ENCODE results near the gene SCN9A.

The SCN9A gene

DNA sequence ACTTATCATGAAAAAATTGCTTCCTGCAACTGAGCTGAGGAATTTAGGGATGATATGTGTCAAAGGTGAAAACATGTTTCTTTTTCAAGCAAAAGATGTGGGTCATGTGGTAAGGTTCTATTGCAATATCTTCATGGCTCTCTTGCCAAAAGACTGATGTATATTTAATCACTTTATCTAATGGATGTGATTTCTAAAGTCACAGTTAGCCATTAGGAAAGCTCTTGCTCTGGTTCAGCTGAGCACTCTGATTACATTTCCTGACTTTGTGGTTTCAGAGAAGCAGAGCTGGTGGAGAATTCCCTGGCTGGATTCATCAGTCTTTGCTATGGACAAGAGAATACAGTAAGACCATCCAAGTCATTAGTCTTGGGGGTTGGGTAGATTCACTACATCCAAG is 24.4 kb downstream of the SCN9A start:
- TF ChIP-seq, protein P1, sequence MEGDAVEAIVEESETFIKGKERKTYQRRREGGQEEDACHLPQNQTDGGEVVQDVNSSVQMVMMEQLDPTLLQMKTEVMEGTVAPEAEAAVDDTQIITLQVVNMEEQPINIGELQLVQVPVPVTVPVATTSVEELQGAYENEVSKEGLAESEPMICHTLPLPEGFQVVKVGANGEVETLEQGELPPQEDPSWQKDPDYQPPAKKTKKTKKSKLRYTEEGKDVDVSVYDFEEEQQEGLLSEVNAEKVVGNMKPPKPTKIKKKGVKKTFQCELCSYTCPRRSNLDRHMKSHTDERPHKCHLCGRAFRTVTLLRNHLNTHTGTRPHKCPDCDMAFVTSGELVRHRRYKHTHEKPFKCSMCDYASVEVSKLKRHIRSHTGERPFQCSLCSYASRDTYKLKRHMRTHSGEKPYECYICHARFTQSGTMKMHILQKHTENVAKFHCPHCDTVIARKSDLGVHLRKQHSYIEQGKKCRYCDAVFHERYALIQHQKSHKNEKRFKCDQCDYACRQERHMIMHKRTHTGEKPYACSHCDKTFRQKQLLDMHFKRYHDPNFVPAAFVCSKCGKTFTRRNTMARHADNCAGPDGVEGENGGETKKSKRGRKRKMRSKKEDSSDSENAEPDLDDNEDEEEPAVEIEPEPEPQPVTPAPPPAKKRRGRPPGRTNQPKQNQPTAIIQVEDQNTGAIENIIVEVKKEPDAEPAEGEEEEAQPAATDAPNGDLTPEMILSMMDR (IDR thresholded peaks at IDR 0.05; ENCODE audit: insufficient read depth, low read depth, low read length, missing control alignments) = no peak
- H3K4me3 ChIP-seq (ENCODE audit: low read length) = no peak overlapping the region
- no peak for DNase-seq (ENCODE audit: low read depth)

DNA sequence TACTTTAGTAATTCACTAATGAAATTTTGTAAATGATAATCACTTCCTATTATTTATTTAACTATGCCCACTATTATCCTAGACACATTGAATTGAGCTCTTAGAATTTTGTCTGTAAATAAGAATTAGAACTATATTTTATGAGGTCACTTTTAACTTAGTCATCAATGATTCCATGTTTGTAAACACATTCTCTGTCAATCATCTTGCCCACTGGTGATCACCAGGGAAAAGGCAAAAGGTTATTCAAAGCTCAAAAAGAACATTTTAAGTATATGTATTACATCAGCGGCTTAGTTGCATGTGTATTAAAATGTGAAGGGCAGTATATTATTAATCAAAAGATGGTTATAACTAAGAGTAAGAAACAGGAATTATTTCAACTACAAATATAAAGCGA is 25.2 kb downstream of the SCN9A start:
- no peak overlapping the region for H3K4me3 ChIP-seq (ENCODE audit: low read length)
- no peak for DNase-seq (ENCODE audit: low read depth)

DNA sequence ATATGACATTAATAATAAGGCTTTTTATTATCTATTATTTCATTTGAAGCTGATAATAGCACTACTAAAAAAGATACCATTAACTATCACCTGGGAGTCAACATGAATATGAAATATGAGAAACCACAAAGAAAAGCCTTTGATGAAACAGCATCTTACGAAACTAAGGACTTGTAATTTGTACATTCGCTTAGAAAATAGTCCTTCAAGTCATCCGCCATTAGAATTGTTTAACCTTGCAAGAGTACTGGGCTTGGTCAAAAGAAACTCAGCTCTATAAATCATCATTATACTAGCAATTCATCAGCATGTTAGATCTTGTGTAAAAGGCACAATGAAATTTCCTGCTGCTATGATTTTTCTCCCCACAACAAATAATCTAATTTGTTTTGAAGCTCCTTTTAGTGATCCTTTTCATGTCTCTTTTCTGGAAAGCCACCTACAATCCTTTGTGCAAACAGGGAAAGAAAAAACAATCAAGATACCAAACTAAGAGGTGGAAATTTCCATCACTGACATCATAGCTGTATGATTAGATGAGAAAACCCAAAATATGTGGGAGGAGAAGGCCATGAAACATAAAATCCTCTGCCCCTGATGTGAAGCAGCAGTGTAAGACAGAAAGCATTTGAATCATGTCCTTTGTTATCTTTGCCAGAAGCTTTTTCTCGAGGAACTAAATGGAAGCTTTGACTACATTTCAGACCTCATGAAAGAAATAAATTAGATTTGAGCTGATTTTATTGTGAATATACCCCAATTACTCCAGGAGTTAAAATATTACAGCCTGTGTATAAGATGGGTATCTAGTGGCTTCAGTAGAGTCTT is 31.2 kb downstream of the SCN9A start:
- DNase-seq (ENCODE audit: low read depth) = peak; percentile 52
- TF ChIP-seq, protein P1 (IDR thresholded peaks at IDR 0.05; ENCODE audit: insufficient read depth, low read depth, low read length, missing control alignments) = no peak
- H3K4me3 ChIP-seq (ENCODE audit: low read length) = no peak overlapping the region

More for the DNA sequence above, 25.2 kb downstream of the SCN9A start:
- TF ChIP-seq, protein P1 (IDR thresholded peaks at IDR 0.05; ENCODE audit: insufficient read depth, low read depth, low read length, missing control alignments) = no peak

DNA sequence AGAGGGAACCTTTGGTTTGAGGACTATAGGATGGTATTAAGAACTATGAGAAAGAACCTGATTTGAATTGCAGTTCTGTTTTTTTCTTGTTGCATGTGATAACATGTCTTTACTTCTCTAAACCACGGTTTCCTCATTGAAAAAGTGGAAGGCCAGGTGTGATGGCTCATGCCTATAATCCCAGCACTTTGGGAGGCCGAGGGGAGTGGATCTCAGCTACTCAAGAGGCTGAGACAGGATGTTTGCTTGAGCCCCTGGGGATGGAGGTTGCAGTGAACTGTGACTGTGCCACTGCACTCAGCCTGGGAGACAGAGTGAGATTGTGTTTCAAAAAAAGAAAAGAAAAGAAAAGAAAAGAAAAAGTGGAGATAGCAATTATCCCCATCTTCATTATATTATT is 32.3 kb downstream of the SCN9A start:
- TF ChIP-seq, protein P1 (IDR thresholded peaks at IDR 0.05; ENCODE audit: insufficient read depth, low read depth, low read length, missing control alignments) = no peak
- DNase-seq (ENCODE audit: low read depth) = peak; percentile 84
- H3K4me3 ChIP-seq (ENCODE audit: low read length) = no peak overlapping the region

DNA sequence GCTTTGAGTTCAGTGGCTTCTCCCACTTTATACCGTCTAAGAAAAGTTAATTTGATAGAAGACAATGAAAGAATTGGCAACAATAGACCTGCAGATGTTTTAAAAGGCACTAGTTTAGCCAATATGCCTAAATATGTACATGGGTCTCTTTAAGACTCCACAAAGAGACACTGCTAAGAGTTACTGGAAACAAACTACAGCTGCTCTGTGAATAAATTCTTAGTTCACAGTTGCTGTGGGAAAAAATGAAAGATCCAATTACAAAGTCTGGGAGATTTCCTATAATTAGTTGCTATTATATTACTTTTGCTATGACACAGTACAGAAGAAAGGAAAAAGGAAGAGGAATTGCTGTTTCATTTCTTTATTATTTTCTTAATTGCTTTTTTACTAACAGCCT is 34.3 kb downstream of the SCN9A start:
- DNase-seq (ENCODE audit: low read depth) = no peak
- TF ChIP-seq, protein P1 (IDR thresholded peaks at IDR 0.05; ENCODE audit: insufficient read depth, low read depth, low read length, missing control alignments) = no peak
- H3K4me3 ChIP-seq (ENCODE audit: low read length) = no peak overlapping the region

DNA sequence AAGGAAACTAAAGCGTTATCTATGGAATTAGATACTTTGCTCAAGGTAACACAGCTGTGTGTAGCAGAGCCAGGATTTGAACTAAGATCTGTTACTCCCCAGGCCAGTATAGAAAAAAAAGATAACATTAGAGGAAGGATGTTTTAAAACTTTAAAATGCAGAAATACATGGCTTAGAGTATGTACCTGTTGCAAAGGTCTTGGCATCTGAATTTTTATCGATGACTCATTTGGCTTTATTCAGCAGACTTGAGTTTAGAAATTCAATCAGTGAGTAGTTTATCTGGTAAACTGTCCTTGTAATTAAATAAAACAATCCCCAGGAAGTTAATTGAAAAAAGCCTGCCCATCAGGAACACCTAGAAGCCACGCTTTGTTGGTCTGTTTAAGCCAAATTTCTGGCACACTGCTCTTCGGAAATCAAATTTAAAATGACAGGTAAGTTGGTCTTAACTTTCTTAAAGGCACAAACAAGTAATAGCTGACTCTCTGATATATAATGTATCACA is 36.9 kb downstream of the SCN9A start:
- peak; percentile 45 for DNase-seq (ENCODE audit: low read depth)
- TF ChIP-seq, protein P1 (IDR thresholded peaks at IDR 0.05; ENCODE audit: insufficient read depth, low read depth, low read length, missing control alignments) = no peak
- no peak overlapping the region for H3K4me3 ChIP-seq (ENCODE audit: low read length)

Data from epithelial cell of esophagus (primary cell).